T-helper 2 cell treated with Interferon-gamma antibody and Interleukin-4, amounts not matched to agents 100 ng/mL and 5 ng/mL, for 36 hours (primary cell): ENCODE results near the gene SEPTIN10. TPM values are rescaled to one million over a fixed set of nuclear protein-coding genes. Genes with fewer than 3 reads are reported as not detected.
"Not testable (repeated sequence)": the region's sequence is repeated elsewhere in the genome, so short reads cannot be mapped to it uniquely, and the experiment has no call there.

ENCODE experiments used
- intact Hi-C: fragments of 100-400 bp; cut with micrococcal nuclease; formaldehyde crosslinking; loops from one replicate; pipeline ENCODE4 v1.15.1; 2023
- total RNA-seq: library from RNA; stranded (reverse); gene quantifications from 2 replicates; pipeline ENCODE4 v1.2.3, GENCODE V29; 2022

Gene SEPTIN10
- total RNA-seq, result 0.57 and 0.77 TPM in 2 replicates

GRCh38 chr2:109613922-109614714, at the start of gene SEPTIN10, which contains the start of gene SOWAHC:
Gene SEPTIN10, minus strand, starts transcription at chr2:109613966. Its CDS starts 139 bp downstream, at chr2:109613827.
Gene SOWAHC, plus strand, starts transcription at chr2:109614364. Its CDS starts 126 bp downstream, at chr2:109614490.
- intact Hi-C loops, result loop anchor here (5.0 kb wide), 1 partner anchor 1503 kb away; no protein-coding TSS in a partner anchor

GRCh38 chr2:109662889-109663288, 49.1 kb upstream of the SEPTIN10 start:
- intact Hi-C loops, result no loop called here

- intact Hi-C loops, result no loop called here
Observed at GRCh38 chr2:109660046-109660860, 46.5 kb upstream of the SEPTIN10 start.

GRCh38 chr2:109659396-109660045, 45.8 kb upstream of the SEPTIN10 start:
- intact Hi-C loops, result no loop called here

GRCh38 chr2:109655287-109655686, 41.5 kb upstream of the SEPTIN10 start:
- intact Hi-C loops, result no loop called here

GRCh38 chr2:109654326-109655050, 40.7 kb upstream of the SEPTIN10 start:
- intact Hi-C loops, result no loop called here

- intact Hi-C loops, result no loop called here
Observed at GRCh38 chr2:109649736-109650695, 36.2 kb upstream of the SEPTIN10 start.

- intact Hi-C loops, result no loop called here
Observed at GRCh38 chr2:109648041-109648527, 34.3 kb upstream of the SEPTIN10 start.

- intact Hi-C loops, result no loop called here
Observed at GRCh38 chr2:109647636-109648035, 33.9 kb upstream of the SEPTIN10 start.

GRCh38 chr2:109646961-109647360, 33.2 kb upstream of the SEPTIN10 start:
- intact Hi-C loops, result no loop called here

GRCh38 chr2:109645412-109646184, 31.8 kb upstream of the SEPTIN10 start:
- intact Hi-C loops, result no loop called here

- intact Hi-C loops, result no loop called here
Observed at GRCh38 chr2:109644571-109645275, 31.0 kb upstream of the SEPTIN10 start.

- intact Hi-C loops, result not testable (repeated sequence)
Observed at GRCh38 chr2:109640000-109640399, 26.2 kb upstream of the SEPTIN10 start.

GRCh38 chr2:109638795-109639194, 25.0 kb upstream of the SEPTIN10 start:
- intact Hi-C loops, result no loop called here

- intact Hi-C loops, result no loop called here
Observed at GRCh38 chr2:109637749-109638570, 24.2 kb upstream of the SEPTIN10 start.

- intact Hi-C loops, result no loop called here
Observed at GRCh38 chr2:109636317-109636716, 22.6 kb upstream of the SEPTIN10 start.
